Stimulated activated CD8-positive, alpha-beta memory T cell treated with anti-CD3 and anti-CD28 coated beads, Interleukin-15, amount 100 ng/mL, for 48 hours (primary cell): ENCODE measurements around the gene SWT1.
A peak's percentile ranks its signal among the peaks of the same experiment; 100 is the strongest.
"Not testable (repeated sequence)": the region's sequence is repeated elsewhere in the genome, so short reads cannot be mapped to it uniquely, and the experiment has no call there.

Experiments used
- DNase-seq, 2 donors: peaks; one replicate each; pipeline ENCODE4 v3.0.0-alpha.2; 2020; ENCODE audit warnings: low read depth in 2 of 2

Gene SWT1

DNA sequence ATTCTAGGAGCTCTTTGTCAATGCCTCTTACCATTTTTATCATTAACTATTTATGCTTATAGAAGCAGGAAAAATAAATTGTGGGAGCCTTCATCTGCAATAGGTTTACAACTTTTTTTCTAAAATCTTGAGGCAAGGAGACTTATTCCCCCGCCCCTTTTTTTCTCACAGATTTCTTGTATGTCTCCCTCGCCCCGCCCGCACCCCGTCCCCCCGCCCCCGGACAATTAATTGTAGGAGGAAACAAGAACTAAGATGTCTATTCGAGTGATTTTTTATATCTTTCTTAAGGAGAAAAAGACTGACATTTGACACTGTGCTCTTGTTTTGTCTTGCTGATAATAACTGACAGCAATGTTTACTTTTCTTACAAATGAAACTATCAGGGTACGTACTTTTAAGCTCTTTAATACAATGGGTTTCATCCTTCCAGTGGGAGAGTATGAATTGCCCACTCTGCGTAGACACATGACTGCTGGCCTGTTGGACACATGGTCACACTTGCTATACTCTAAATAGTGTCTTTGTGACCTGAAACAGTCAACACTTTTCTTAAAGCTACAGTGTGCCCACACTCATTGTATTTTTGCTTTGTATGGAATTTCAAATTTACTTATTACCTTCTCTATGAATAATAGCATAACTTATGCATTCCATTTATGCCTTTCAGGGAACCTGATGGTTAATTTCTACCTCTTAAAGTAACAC, 161.6 kb downstream of the SWT1 start:
- no peak for DNase-seq

DNA sequence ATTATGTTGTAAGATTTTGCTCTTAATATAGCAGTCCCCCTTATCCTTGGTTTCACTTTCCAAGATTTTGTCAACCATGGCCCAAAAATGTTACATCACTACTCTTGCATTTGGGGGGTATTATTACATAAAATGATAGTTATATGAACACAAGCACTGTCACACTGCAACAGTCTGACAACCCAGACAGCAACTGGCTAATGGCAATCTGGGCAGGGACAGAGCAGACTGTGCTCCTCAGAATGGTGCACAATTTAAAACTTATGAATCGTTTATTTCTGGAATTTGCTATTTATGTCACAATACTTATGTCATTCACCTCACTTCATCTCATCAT, 162.1 kb downstream of the SWT1 start:
- no peak for DNase-seq

DNA sequence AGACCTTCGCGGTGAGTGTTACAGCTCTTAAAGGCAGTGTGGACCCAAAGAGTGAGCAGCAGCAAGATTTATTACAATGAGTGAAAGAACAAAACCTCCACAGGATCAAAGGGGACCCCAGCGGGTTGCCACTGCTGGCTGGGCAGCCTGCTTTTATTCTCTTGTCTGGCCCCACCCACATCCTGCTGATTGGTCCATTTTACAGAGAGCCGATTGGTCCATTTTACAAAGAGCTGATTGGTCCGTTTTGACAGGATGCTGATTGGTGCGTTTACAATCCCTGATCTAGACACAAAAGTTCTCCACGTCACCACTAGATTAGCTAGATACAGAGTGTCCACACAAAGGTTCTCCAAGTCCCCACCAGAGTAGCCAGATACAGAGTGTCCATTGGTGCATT, 164.1 kb downstream of the SWT1 start:
- not testable (repeated sequence) for DNase-seq

GRCh38 chr1:185321653-185322221, 164.8 kb downstream of the SWT1 start:
- not testable (repeated sequence) for DNase-seq

- no peak for DNase-seq
Observed at GRCh38 chr1:185322636-185323035, 165.7 kb downstream of the SWT1 start.

GRCh38 chr1:185324118-185324517, 167.2 kb downstream of the SWT1 start:
- no peak for DNase-seq

DNA sequence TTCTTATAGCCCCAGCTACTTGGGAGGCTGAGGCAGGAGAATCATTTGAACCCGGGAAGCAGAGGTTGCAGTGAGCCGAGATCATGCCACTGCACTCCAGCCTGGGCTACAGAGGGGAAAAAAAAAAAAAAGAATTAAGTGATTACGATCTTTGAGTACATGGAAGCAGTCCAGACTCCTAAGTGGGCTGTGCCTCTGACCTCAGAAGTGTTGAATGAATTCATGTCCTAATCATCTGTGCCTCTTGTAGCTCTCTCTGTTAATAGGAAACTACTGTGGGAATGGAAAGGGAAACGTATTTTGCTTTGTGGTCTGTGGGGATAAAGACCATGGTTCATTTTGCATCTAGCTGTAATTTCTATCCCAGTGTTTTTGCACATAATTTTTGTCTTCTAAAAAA, 168.4 kb downstream of the SWT1 start:
- DNase-seq, result no peak

DNA sequence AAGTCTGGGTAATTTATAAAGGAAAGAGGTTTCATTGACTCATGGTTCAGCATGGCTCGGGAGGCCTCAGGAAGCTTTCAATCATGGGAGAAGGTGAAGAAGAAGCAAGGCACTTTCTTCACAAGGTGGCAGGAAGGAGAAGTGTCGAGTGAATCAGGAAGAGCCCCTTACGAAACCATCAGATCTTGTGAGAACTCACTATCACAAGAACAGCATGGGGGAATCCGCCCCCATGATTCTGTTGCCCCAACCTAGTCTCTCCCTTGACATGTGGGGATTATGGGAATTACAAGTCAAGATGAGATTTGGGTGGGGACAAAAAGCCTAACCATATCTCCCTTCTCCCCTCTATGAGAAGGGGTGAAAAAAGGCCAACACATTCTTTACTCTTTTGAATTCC, 171.3 kb downstream of the SWT1 start:
- no peak for DNase-seq

DNA sequence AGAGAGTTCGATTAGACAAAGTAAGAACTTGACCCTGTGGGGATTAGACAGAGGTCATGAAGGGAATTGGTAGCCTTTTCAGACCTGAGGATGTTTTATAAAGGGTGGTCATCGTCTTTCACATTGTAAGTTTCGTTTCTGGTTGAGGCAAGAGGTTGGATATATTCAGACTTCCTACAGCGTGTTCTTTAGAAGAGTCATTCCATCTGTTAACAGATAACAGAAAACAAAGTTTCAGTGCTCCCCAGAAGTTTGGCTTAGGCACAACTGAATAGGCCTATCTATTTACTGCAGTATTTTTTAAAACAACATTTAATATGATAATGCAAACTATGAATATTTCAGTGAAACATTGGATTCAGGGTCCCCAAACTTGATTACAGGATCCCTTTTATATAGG, 177.2 kb downstream of the SWT1 start:
- no peak for DNase-seq

- DNase-seq, result no peak
Observed at GRCh38 chr1:185337246-185337645, 180.3 kb downstream of the SWT1 start.

DNA sequence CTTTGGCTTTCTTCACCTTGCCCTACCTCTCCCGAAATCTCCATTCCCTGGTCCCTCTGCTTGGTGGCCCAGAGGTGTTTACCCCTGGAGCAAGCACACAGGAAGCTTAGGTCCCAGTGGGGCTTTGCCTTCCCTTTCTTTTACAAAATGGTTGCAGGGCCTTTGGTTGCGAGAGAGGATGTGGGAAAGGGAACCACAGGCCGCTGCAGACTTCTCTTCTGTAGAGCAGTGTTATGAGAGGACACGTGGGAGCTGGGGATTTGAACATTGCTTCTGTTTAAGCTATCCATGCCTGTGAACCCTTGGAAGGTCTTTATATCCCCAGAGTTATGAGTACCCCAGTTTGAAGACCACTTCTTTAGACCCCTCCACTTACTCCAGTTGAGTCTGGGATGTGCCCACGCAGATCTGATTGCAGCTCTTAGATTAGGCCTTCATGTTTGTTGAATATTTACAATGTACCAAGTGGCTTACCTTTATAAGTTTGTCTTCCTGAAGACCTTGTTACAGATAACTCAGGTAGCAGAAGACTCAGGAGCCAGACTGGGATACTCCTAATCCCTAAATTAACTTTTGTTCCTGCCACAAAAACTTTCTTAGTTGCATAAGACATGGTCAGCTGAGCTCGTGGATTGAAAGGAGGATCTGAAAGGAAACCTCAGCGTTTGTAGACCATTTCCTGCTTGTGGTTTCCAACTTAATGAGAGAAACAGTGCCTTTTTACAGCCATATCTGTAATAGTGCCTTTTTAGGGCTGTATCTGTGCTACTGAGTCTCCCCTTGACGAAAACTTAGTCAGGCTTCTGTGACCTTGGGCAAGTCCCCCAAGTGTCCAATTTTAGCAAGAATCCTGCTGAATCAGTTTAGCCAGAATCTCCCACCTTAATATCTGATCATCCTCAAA, 182.0 kb downstream of the SWT1 start:
- peak in 1 of 2 donors; percentile 17 for DNase-seq

GRCh38 chr1:185341196-185341781, 184.3 kb downstream of the SWT1 start:
- no peak for DNase-seq
